MM.1S (cell line): ENCODE results near the gene PITPNM1.

ENCODE experiments used
- DNase-seq: peaks from one replicate; pipeline ENCODE4 v3.0.0-alpha.2; 2015
- H2AFZ ChIP-seq: fragments of 300-600 bp; sonication (generic); 2 replicates; pipeline ENCODE4 v1.6.0; 2016; ENCODE audit warnings: antibody characterized with exemption, low read length
- H3F3A ChIP-seq: fragments of 300-600 bp; sonication (generic); 2 replicates; pipeline ENCODE4 v1.6.1; 2016; ENCODE audit warnings: mild to moderate bottlenecking, antibody characterized with exemption, low read length, moderate library complexity, mixed read lengths; ENCODE audit not compliant: insufficient read depth
- H3K27ac ChIP-seq: fragments of 300-600 bp; sonication (generic); 2 replicates; pipeline ENCODE4 v1.5.1; 2016; ENCODE audit warnings: mild to moderate bottlenecking, low read length
- H3K27me3 ChIP-seq: fragments of 300-600 bp; sonication (generic); replicated peaks from 2 replicates; pipeline ENCODE4 v1.6.0; 2016; ENCODE audit warnings: low read length; ENCODE audit not compliant: insufficient read depth
- H3K36me3 ChIP-seq: fragments of 300-600 bp; sonication (generic); replicated peaks from 2 replicates; pipeline ENCODE4 v1.6.1; 2016; ENCODE audit warnings: mild to moderate bottlenecking, low read length, mixed read lengths; ENCODE audit not compliant: insufficient read depth
- H3K4me1 ChIP-seq: fragments of 300-600 bp; sonication (generic); 2 replicates; pipeline ENCODE4 v1.6.1; 2016; ENCODE audit warnings: low read length, mixed read lengths
- H3K4me2 ChIP-seq: fragments of 300-600 bp; sonication (generic); 2 replicates; pipeline ENCODE4 v1.6.0; 2016; ENCODE audit warnings: low read depth, low read length
- H3K4me3 ChIP-seq: fragments of 300-600 bp; sonication (generic); 2 replicates; pipeline ENCODE4 v1.5.1; 2016; ENCODE audit warnings: low read length, mixed read lengths
- H3K79me2 ChIP-seq: fragments of 300-600 bp; sonication (generic); 2 replicates; pipeline ENCODE4 v1.6.1; 2016; ENCODE audit warnings: mixed run types, low read length, mixed read lengths
- H3K9ac ChIP-seq: fragments of 300-600 bp; sonication (generic); 2 replicates; pipeline ENCODE4 v1.6.1; 2016; ENCODE audit warnings: low read length, mixed read lengths
- H3K9me2 ChIP-seq: fragments of 300-600 bp; sonication (generic); replicated peaks from 2 replicates; pipeline ENCODE4 v1.6.1; 2016; ENCODE audit warnings: mild to moderate bottlenecking, low read length, mixed read lengths; ENCODE audit not compliant: insufficient read depth
- H3K9me3 ChIP-seq: fragments of 300-600 bp; sonication (generic); replicated peaks from 2 replicates; pipeline ENCODE4 v1.6.1; 2016; ENCODE audit warnings: mild to moderate bottlenecking, low read length, mixed read lengths; ENCODE audit not compliant: insufficient read depth
- H4K20me1 ChIP-seq: fragments of 300-600 bp; sonication (generic); 2 replicates; pipeline ENCODE4 v1.6.1; 2016; ENCODE audit warnings: mild to moderate bottlenecking, low read length, moderate library complexity, mixed read lengths; ENCODE audit not compliant: insufficient read depth
- CTCF ChIP-seq: fragments of 300-600 bp; sonication (generic); IDR thresholded peaks from 2 replicates; pipeline ENCODE4 v1.5.1; 2016; ENCODE audit warnings: antibody characterized with exemption, low read length, mixed read lengths
- EZH2 ChIP-seq: fragments of 300-600 bp; sonication (generic); optimal IDR thresholded peaks from 2 replicates; pipeline ENCODE3; 2017; ENCODE audit warnings: low read depth, mild to moderate bottlenecking, antibody characterized with exemption, low read length, mixed read lengths
- EZH2phosphoT487 ChIP-seq: fragments of 300-600 bp; sonication (generic); IDR thresholded peaks from 2 replicates; pipeline ENCODE4 v1.6.1; 2018; ENCODE audit warnings: antibody characterized with exemption, low read length

The PITPNM1 gene

GRCh38 chr11:67495234-67496005 lies 9.7 kb downstream of the PITPNM1 start:
- Histone ChIP-seq H3K36me3 (no peaks in the 10 kb centered on the region), H3K9ac (no peak overlapping the region), H3K27ac (no peak overlapping the region), H2AFZ (no peak overlapping the region), H3K9me2 (no peaks in the 10 kb centered on the region), H3K4me3 (no peak overlapping the region), H3K79me2 (no peaks in the 10 kb centered on the region), H3F3A (no peaks in the 10 kb centered on the region), H3K27me3 (peaks cover 26% of the 10 kb centered on the region), H3K4me1 (no peaks in the 10 kb centered on the region), H3K9me3 (no peaks in the 10 kb centered on the region), H3K4me2 (no peak overlapping the region), H4K20me1 (no peaks in the 10 kb centered on the region)
- DNase-seq: no peak
- TF ChIP-seq EZH2phosphoT487: no peak
- no peak for TF ChIP-seq EZH2
- TF ChIP-seq CTCF: no peak

- H3K9me3 ChIP-seq: no peaks in the 10 kb centered on the region
- peaks cover 19% of the 10 kb centered on the region; the same call in 1 of the 2 replicates for H3K27me3 ChIP-seq
- no peaks in the 10 kb centered on the region for H3F3A ChIP-seq
- H3K9ac ChIP-seq: no peak overlapping the region
- DNase-seq: no peak
- H3K36me3 ChIP-seq: no peaks in the 10 kb centered on the region
- no peak overlapping the region for H3K4me3 ChIP-seq
- H3K79me2 ChIP-seq: no peaks in the 10 kb centered on the region
- no peaks in the 10 kb centered on the region for H3K4me1 ChIP-seq
- no peak overlapping the region for H3K27ac ChIP-seq
- TF ChIP-seq EZH2: no peak
- no peak for TF ChIP-seq EZH2phosphoT487
- no peak for TF ChIP-seq CTCF
- H3K4me2 ChIP-seq: no peak overlapping the region
- no peaks in the 10 kb centered on the region for H4K20me1 ChIP-seq
- H2AFZ ChIP-seq: no peak overlapping the region
- H3K9me2 ChIP-seq: no peaks in the 10 kb centered on the region
These were observed 10.6 kb downstream of the PITPNM1 start for GRCh38 chr11:67494371-67495233.

- H3K4me3 ChIP-seq: no peak overlapping the region
- H3K36me3 ChIP-seq: no peaks in the 10 kb centered on the region
- no peaks in the 10 kb centered on the region for H3K79me2 ChIP-seq
- H3K27ac ChIP-seq: no peak overlapping the region
- no peak overlapping the region for H3K4me2 ChIP-seq
- H3F3A ChIP-seq: no peaks in the 10 kb centered on the region
- no peak for DNase-seq
- H3K27me3 ChIP-seq: peaks cover 18% of the 10 kb centered on the region; the same call in 1 of the 2 replicates
- H4K20me1 ChIP-seq: no peaks in the 10 kb centered on the region
- H3K9me3 ChIP-seq: no peaks in the 10 kb centered on the region
- no peak for TF ChIP-seq CTCF
- no peak for TF ChIP-seq EZH2
- TF ChIP-seq EZH2phosphoT487: no peak
- no peak overlapping the region for H2AFZ ChIP-seq
- no peaks in the 10 kb centered on the region for H3K9me2 ChIP-seq
- no peak overlapping the region for H3K9ac ChIP-seq
- no peaks in the 10 kb centered on the region for H3K4me1 ChIP-seq
These were observed 11.4 kb downstream of the PITPNM1 start for GRCh38 chr11:67493548-67494370.
